ENCODE results near the gene SLMAP.

SLMAP gene

DNA sequence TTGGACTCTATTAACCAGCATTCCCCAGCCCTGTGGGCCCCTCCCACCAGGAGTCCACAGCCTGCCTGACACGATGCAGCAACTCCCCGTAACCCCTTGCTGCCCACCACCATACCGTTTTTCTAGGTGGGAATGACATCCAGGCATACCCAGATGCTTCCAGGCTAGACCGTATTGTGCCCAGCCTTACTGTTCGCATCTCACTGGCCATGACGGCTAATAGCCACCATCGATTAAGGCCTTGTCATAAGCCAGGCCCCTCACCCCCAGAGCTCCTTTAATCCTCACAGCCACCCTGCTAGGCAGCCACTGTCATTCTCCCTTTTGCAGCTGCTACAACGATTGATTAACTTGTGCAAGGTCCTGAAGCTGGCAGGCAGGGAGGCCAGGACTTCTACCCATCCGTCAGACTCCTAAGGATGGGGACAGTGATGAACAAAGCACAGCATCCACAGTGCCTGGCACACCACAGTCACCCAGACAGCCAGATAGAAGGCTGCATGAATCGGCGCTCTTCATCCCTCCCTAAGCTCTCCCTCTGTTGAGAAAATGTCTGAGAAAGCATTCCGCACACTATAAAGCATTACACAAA, 192.1 kb downstream of the SLMAP start:
- DNase-seq = no peak

DNA sequence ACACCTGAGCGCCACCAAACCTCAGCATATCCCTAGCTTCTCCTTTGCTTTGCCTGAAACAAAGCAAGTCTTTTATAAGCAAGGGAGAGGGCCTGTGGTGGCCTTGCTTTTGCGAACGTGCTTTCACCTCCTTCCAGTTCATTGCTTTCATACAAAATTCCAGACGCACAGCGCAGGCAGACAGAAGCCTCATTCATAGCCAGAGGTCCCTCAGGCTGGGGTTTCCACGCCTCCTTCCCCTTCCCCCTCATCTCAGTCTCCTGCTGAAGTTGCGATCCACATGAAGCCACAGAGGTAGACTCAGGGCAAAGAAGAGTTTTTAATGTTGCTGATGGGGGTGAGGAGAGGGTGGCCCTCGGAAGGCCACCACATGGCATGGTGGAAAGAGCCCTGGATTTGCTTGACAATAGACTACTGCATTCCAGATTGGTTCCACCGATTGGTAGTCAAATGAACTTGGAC, 192.7 kb downstream of the SLMAP start:
- DNase-seq = no peak

DNA sequence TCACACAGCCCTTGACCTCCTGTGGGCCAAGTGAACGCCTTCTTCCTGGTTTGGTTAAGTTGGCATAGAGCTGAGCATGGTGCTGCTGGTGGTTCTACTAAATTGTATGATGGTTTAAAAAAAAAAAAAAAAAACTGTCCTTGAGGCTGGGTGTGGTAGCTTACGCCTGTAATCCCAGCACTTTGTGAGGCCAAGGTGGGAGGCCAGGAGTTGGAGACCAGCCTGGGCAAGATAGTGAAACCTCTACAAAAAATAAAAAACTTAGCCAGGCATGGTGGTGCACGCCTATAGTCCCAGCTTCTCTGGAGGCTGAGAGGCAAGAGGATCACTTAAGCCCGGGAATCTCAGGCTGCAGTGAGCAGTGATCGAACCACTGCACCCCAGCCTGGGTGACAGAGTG, 193.2 kb downstream of the SLMAP start:
- no peak for DNase-seq

DNA sequence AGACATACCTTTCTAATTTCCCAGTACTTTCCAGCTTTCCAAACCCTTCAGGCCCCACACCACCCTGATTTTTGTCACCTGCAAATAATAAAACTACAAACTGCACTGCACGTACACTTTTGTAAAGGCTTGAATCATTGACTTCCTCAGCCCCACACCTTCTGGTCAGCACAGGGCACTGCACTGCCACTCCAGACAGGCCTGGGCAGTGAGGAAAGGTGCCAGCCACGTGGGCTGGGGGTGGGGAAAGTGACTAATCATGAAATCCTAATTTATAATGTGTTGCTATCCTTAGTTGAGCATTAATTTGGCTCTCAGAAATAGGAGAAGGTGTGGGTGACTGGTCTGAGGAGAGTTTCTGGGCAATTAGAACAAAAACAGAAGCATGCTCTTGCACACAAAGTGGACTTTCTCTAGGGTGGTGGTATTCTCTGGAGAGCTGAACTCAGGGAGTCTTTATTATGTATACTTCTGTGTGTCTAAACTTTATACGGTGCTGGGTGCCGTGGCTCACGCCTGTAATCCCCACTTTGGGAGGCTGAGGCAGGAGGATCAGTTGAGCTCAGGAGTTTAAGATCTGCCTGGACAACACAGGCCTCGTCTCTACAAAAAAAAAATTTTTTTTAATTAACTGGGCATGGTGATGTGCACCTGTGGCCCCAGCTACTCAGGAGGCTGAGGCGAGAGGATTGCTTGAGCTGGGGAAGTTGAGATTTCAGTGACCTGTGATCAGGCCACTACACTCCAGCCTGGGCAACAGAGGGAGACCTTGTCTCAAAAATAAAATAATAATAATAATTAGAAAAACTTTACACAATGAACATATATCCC, 193.9 kb downstream of the SLMAP start:
- DNase-seq = no peak

DNA sequence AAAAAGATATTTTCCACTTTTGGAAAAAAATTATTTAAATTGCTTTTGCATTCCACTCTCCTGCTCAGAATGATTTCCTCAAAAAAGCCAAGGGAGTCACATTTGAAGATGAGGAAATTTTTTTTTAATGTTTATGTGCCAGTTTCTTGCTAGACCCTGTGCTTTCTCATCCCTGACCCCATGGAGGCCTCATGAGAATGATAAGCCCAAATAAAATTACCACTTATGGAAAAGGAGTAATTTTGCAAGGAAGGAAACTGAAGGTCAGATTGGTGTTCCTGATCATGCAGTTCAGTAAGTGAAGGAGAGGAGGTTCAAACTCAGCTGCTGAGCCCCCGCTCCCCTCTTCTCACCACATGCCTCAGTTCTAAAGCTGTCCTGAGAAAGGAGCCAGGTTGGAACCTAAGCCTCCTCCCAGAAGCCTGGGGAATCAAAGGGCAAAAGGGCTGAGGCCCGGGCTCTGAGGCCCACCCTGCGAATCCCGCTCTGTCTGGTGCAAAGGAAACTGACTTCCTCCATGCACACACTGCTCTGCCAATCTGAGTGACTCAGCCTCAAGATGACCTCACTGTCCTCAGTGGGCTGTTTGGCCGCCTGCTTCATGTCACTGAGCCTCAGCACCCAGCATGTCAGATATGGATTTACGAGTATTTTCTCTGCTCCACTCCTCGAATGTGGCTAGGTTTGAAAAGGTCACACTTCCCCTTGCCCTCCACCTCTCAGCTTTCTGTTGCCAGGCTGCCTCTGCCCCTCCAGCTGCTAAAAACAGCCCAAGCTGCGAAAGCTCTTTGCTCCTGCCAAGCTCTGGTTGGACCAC, 195.2 kb downstream of the SLMAP start:
- no peak for DNase-seq

DNA sequence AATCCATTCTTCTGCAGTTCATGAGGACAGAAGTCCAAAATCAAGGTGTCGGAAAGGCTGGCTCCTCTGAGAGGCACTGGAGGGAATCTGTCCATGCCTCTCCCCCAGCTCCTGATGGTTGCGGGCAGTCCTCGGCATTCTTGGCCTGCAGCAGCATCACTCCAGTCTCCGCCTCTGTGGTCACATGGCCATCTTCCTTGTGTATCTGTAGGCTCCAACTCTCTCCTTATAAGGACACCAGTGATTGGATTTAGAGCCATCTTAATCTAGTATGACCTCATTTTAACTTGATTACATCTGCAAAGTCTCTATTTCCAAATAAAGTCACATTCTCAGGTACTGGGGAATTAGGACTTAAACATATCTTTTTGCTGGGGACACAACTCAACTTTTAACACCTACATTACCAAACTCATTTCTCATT, 196.1 kb downstream of the SLMAP start:
- DNase-seq = no peak

DNA sequence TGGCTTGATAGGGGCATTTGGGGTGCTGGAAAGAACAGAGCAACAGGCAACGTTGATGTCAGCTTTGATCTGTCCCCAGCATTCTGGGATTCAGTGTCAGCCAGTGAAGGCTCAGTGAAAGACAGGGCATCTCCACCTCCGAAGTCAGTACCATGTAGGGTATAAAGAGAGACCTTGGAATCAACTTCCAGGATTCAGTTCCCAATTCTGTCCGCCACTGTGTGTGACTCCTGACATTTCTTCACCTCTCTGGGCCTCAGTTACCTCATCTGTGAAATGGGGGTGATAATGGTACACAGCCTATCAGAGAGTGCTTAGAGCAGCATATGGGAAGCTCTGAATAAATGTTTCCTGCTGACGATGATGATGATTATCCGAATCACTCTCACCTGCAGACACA, 196.5 kb downstream of the SLMAP start:
- DNase-seq = no peak

DNA sequence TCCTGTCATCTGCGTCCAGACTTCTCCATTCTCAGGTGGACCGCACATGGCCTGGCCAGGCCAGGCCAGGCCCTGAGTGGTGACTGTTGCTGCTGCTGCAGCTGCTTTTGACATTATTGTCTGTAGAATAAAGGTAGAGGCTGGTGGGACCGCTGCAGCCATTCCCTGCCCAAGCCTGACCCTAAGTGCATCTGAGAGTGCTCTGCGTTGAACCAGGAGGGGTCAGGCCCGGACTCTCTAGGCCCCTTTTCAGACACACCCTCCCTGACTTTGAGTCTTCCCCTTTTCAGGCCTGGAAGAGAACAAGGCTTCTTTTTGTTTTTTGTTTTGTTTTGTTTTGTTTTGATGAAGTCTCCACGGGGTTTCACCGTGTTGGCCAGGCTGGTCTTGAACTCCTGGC, 197.5 kb downstream of the SLMAP start:
- no peak for DNase-seq

DNA sequence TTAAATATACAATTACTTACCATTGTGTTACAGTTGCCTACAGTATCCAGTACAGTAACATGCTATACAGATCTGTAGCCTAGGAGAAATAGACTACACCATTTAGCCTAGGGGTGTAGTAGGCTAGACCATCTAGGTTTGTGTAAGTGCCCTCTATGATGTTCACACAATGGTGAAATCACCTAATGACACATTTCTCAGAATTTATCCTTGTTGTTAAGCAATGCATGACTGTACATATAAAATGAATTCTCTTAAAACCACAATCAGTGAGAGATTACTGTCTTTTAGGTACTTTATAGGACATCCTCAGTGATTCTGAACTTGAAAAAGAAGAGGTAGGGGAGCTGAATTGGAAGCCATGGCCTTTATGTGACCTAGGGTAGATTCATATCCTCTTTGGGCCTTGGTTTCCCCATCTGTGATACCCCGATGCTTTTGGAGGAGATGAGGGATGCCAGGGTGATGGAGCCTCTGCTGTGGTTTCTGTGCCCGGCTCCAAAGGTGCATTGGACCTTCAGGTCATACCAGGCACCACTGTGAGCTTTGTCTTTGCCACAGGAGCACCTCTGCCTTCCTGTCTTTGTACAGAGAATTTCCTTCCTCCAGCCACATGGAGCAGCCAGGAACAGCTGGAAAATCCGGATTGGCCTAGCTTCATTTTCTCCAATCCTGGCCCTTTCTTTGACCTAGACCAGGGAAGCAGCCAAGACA, 200.2 kb downstream of the SLMAP start:
- peak; percentile 49 for DNase-seq

DNA sequence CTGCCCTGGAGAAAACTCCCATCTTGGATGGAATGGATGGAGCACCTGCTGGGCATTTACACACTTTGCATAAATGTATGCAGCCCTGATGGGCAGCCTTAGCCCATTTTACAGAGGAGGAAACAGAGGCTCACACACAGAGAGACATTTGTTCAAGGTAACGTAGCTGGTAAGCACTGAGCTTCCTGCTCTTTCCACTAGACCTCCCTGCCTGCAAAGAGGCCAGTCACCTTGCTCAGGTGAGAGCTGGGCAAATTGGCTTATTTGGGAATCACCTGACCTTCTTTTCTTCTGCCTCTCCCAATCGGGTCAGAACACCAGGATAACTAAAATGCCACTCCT, 200.7 kb downstream of the SLMAP start:
- DNase-seq = no peak

DNA sequence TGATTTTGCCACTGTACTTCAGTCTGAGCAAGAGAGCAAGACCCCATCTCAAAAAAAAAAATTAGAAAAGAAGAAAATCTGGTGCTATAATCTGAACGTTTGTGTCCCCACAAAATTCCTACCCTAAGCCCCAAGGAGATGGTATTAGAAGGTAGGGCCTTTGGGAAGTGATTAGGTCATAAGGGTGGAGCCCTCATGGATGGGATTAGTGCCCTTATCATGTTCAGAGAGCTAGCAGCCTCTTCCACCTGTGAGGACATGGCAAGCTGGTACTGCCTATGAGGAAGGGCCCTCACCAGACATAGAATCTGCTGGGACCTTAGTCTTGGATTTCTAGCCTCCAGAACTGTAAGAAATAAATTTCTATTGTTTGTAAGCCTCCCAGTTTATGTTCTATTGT, 201.7 kb downstream of the SLMAP start:
- no peak for DNase-seq

DNA sequence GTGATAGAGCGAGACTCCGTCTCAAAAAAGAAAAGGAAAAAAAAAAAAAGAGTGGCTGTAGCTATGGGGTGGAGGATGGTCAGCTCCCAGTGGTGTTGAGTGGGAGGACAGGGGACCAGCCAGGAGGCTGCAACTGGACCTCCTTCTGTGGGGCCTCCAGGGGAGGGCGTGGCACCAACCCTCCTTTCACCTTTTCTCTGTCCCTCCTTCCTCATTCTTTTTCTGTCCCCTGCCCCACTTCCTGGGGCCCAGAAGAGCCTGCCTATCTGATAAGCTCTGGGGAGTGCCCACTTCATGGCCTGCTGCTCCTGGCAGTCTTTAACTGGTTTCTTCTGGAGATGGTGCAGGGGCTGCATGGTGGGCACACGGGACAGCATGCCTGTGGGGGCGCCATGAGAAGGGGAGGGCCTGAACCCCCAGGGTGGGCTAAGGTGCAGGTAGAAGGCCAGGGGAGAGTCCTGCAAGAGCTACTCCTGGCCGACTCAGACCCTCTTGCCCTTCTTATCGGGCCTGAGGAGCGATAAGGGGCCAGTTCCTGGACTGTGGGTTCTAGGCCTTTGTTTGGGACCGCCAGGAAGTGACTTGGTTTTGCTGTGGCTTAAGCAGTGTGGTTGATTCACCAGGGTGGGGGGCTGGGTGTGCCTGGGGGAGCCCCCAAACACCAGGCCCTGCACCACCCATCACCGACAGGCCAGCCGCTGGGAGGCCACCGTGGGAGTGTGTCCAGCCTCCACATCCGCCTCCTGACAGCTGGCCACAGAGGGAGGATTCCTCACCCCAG, 202.7 kb downstream of the SLMAP start:
- no peak for DNase-seq

DNA sequence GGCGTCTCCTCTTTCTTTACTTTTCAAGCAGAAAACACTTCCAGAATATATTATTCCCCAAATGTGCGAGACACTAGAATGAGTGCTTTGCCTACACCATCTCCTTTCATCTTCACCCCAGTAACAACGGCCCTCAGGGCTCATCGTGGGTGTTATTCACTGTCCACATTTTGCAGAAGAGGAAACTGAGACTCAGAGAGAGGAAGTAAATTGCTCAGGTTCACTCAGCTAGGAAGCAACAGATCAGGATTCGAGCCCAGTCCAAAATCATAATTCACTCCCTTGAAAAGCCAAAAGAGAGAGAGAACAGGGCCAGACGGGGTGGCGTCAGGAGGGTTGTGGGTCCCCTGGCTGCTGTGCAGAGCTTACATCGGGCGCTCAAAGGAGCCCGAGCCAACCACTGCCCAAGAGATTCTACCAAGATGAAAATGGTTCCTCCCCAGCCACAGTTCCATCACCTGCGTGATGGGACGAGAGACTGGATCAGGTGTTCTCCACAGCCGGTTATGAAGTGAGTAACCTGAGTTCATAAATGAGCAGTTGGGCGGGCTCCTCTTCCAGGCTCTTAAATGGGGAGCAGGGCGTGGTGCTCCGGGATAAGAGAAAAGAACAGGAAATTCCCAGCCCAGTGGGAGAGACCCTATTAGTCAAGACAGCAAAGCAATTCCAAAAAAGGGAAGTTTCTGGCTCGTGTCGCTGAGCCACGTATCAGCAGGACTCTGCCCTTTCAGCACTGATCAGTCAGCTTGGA, 203.5 kb downstream of the SLMAP start:
- DNase-seq = no peak

DNA sequence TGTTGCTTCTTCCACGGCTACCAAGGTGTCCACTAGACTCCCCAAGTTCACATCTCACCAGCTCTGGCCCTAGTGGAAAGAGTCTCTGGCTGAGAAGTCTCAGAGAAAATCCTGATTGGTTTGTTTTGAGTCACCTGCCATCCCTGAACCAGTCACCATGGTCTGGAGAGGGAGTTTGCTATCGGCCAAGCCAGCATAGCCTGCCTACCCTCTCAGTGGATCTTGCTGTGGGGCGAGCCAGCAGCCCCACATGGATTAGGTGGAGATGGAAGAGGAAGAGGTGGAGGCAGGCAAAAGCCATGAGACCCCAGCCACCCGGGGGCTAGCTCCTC, 204.0 kb downstream of the SLMAP start:
- no peak for DNase-seq

DNA sequence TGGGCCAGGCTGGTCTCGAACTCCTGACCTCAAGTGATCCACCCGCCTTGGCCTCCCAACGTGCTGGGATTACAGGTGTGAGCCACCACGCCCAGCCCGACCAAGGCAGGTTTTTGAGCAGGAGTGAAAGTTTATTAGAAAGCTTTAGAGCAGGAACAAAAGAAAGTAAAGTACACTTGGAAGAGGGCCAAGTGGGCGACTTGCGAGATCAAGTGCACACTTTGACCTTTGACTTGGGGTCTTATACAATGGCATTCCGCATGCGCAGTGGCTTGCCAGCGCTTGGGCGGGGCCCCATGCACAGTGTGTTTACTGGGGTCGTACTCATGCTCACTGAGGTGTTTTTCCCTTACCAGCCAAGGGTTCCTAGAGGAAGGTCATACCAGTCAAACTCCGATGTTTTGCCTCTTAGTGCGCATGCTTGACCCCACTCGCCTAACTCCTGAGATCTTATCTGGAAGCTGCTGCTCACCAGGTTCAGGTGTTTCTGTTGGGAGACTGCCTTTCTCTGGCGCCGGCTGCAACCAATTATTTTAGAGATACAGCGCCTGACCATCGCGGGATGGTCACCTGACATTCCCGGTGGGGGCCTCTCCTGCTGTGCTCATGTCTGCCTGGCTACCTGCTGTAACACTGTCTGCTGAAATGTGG, 205.2 kb downstream of the SLMAP start:
- DNase-seq = no peak

DNA sequence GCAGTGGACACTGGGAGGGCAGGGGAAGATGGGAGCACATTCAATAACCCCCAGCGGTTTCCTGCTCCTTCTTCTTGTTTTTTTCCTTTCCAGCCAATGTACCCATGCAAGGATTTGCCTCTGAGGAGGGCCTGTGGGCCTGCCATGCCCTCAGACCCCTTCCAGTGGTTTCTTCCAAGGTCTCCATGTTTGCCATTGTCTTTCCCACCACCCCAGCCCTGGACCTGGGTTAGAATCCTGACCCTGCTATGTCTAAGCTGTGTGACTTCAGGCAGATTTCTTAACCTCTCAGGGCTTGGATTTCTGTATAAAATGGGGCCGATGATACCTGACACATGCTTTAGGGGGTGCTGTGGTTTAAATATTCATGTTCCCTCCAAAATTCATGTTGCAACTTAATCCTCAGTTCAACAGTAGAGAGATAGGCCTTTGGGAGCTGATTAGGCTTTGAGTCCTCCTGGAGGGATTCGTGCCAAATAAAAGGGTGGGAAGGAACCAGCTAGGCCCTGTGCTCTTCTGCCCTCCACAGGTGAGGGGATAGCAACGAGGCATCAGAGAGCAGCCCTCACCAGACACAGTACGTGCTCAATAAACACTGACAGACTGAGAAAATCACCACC, 205.8 kb downstream of the SLMAP start:
- peak; percentile 30 for DNase-seq

DNA sequence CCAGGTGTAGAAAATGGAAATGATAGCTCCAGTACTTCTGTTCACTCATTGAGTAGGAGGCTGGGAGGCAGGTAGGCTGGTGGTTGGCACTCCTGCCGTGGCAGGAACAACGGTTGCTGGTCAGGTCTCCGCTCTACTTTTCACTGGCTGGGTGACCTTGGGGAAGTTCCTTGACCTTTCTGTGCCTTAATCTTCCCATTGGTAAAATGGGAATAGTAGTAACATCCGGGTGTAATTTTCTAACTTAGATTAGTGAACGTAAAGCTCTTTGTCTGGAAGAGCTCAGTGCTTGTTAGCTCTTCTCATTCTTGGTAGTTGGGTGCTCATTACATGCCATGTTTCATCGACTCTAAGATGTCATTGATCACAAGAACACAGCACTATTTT, 206.3 kb downstream of the SLMAP start:
- no peak for DNase-seq

DNA sequence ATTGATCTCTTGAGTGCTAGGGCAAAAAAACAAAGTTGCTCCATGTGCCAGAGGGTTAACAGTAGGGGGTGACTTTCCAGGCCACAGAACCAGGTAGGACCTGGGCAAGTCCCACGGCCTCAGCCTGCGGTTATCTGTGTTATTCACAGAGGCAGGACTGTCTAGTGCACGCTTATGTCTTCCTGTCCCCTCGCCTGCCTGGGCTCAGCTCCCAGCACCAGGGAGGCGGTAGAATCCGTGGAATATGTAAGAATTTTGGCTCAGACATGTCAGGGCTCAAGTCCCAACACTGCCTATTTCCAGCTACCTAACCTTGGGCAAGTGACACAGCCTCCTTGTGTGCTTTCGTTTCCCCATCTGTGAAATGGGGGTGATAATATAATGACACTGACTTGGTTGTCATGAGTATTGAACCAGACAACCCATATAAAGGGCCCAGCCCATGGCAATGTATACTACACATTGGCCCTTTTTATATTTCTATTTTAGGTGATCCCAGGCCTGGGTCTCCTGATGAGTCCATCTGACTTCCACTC, 207.8 kb downstream of the SLMAP start:
- no peak for DNase-seq

DNA sequence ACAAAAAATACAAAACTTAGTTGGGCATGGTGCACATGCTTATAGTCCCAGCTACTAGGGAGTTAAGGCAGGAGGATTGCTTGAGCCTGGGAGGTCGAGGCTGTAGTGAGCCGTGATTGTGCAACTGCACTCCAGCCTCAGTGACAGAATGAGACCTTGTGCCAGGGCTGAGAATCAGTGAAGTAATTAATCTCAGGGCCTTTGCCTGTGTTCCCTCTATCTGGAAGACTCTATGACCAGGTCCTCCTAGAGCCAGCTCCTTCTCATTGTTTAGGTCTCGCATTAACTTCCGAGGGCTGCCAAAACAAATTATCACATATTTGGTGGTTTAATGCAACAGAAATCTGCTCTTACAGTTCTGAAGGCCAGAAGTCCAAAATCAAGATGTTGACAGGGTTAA, 210.7 kb downstream of the SLMAP start:
- DNase-seq = no peak

DNA sequence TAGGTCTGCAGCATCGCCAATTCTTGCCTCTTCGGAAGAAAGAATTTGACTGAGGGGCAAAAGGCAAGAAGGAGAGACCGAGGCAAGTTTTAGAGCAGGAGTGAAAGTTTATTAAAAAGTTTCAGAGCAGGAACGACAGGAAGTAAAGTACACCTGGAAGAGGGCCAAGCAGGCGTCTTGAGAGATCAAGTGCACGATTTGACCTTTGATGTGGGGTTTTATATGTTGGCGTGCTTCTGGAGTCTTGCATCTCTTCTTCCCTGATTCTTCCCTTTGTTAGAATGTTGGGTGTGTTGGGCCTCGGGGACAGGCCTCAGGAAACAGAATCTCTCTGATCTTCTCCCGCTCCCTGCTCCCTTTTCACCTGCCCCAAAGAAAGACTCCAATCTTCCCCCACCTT, 211.5 kb downstream of the SLMAP start:
- no peak for DNase-seq

DNA sequence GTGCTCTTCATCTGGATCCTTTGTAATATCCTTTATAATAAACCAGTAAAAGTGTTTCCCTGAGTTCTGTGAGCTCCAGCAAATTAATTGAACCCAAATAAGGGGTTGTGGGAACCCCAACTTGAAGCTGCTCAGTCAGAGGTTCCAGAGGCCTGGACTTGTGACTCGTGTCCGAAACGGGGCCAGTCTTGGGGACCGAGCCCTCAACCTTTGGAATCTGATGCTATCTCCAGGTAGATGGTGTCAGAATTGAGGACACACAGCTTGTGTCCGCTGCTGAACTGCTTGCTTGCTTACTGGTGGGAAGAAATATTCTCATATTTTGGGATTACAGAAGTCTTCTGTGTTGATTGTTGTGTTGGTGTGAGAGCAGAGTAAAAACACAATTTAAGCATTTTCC, 212.4 kb downstream of the SLMAP start:
- no peak for DNase-seq

All from activated CD4-positive, alpha-beta T cell treated with anti-CD3 and anti-CD28 coated beads, Interleukin-2, Interleukin-6, amounts not matched to agents 100 ng/mL and 50 ng/mL, durations not matched to agents 16 hours and 8 hours (primary cell).